Measurements from ENCODE around the gene RANGRF. TPM values are rescaled to one million over a fixed set of nuclear protein-coding genes. Genes with fewer than 3 reads are reported as not detected.

The RANGRF gene
- total and polyA plus RNA-seq, 2 donors (not counting 1 experiment from before 2014, with no cell fraction given): 48.8 to 83.2 TPM

- CTCF ChIA-PET: no interaction called here
- Histone ChIP-seq H3K4me2 (replicated peaks; ENCODE audit: low read depth, low read length, poor library complexity, severe bottlenecking) (no peak overlapping the region), H3K27me3 (replicated peaks in 1 of 4; ENCODE audit: control extremely low read depth in 1 of 4, control insufficient read depth in 3 of 4, insufficient read depth in 4 of 4, low read length in 3 of 4) (no peaks in the 10 kb centered on the region), H4K20me1 (ENCODE audit: control insufficient read depth, insufficient read depth, low read length, poor library complexity, severe bottlenecking) (no peaks in the 10 kb centered on the region), H2AFZ (ENCODE audit: insufficient read depth, low read depth, low read length, poor library complexity, severe bottlenecking) (no peak overlapping the region), H3K4me1 (ENCODE audit: control insufficient read depth in 2 of 2, insufficient read depth in 2 of 2, low read length in 2 of 2) (no peaks in the 10 kb centered on the region), H3K4me3 (ENCODE audit: control extremely low read depth in 1 of 5, extremely low read depth in 1 of 5, insufficient read depth in 1 of 5, low read depth in 2 of 5, low read length in 4 of 5) (no peak overlapping the region), H3K27ac (ENCODE audit: low read length in 2 of 2) (no peak overlapping the region), H3K36me3 (replicated peaks in 1 of 2; ENCODE audit: control extremely low read depth in 1 of 2, control insufficient read depth in 1 of 2, extremely low read depth in 1 of 2, insufficient read depth in 2 of 2, low read length in 1 of 2) (peaks cover 2 to 63% of the 10 kb centered on the region in 2 experiments), H3K9me3 (ENCODE audit: control extremely low read depth in 1 of 3, control insufficient read depth in 2 of 3, insufficient read depth in 1 of 3, low read length in 2 of 3) (no peaks in the 10 kb centered on the region), H3K79me2 (ENCODE audit: control insufficient read depth, insufficient read depth, low read length) (no peaks in the 10 kb centered on the region), H3K9ac (ENCODE audit: low read length) (no peak overlapping the region)
- no peaks in the 10 kb centered on the region for H3K4me1 Mint-ChIP-seq
- WGBS (ENCODE audit: insufficient coverage): 97% methylated on average over 16 of the region's 29 CpGs
- DNase-seq (no peak), ATAC-seq (ENCODE audit: low read depth) (no peak)
- H3K4me3 Mint-ChIP-seq: no peak overlapping the region
- TF ChIP-seq EZH2 (IDR thresholded peaks at IDR 0.05; ENCODE audit: borderline replicate concordance, insufficient read depth, low read depth, low read length, poor library complexity, severe bottlenecking) (no peak), CTCF (IDR thresholded peaks at IDR 0.05) (no peak)
- POLR2A ChIA-PET: no interaction called here
- H3K9me3 Mint-ChIP-seq (ENCODE audit: insufficient read depth): no peaks in the 10 kb centered on the region
- intact Hi-C loops (cut with micrococcal nuclease): no loop called here
- no peaks in the 10 kb centered on the region for H3K27me3 Mint-ChIP-seq
- H3K27ac Mint-ChIP-seq: no peak overlapping the region
Measured at GRCh38 chr17:8266648-8267479, 21.6 kb upstream of the RANGRF start.

- H3K4me3 ChIP-seq (ENCODE audit: control extremely low read depth in 1 of 5, extremely low read depth in 1 of 5, insufficient read depth in 1 of 5, low read depth in 2 of 5, low read length in 4 of 5): no peak overlapping the region
- TF ChIP-seq CTCF (IDR thresholded peaks at IDR 0.05) (no peak), EZH2 (IDR thresholded peaks at IDR 0.05; ENCODE audit: borderline replicate concordance, insufficient read depth, low read depth, low read length, poor library complexity, severe bottlenecking) (no peak)
- no peak overlapping the region for H3K27ac ChIP-seq (ENCODE audit: low read length in 2 of 2)
- H3K79me2 ChIP-seq (ENCODE audit: control insufficient read depth, insufficient read depth, low read length): no peaks in the 10 kb centered on the region
- H3K27me3 ChIP-seq (replicated peaks in 1 of 4; ENCODE audit: control extremely low read depth in 1 of 4, control insufficient read depth in 3 of 4, insufficient read depth in 4 of 4, low read length in 3 of 4): no peaks in the 10 kb centered on the region
- H3K4me2 ChIP-seq (replicated peaks; ENCODE audit: low read depth, low read length, poor library complexity, severe bottlenecking): no peak overlapping the region
- H2AFZ ChIP-seq (ENCODE audit: insufficient read depth, low read depth, low read length, poor library complexity, severe bottlenecking): no peak overlapping the region
- H3K4me1 ChIP-seq (ENCODE audit: control insufficient read depth in 2 of 2, insufficient read depth in 2 of 2, low read length in 2 of 2): no peaks in the 10 kb centered on the region
- DNase-seq (no peak), ATAC-seq (ENCODE audit: low read depth) (no peak)
- H4K20me1 ChIP-seq (ENCODE audit: control insufficient read depth, insufficient read depth, low read length, poor library complexity, severe bottlenecking): no peaks in the 10 kb centered on the region
- intact Hi-C loops (cut with micrococcal nuclease): no loop called here
- H3K36me3 ChIP-seq (replicated peaks in 1 of 2; ENCODE audit: control extremely low read depth in 1 of 2, control insufficient read depth in 1 of 2, extremely low read depth in 1 of 2, insufficient read depth in 2 of 2, low read length in 1 of 2): peaks cover 0 to 63% of the 10 kb centered on the region in 2 experiments
- ChIA-PET POLR2A (no interaction called here), CTCF (no interaction called here)
- H3K27me3 Mint-ChIP-seq: no peaks in the 10 kb centered on the region
- no peak overlapping the region for H3K4me3 Mint-ChIP-seq
- 97% methylated on average over 9 of the region's 13 CpGs for WGBS (ENCODE audit: insufficient coverage)
- no peaks in the 10 kb centered on the region for H3K4me1 Mint-ChIP-seq
- H3K9me3 ChIP-seq (ENCODE audit: control extremely low read depth in 1 of 3, control insufficient read depth in 2 of 3, insufficient read depth in 1 of 3, low read length in 2 of 3): no peaks in the 10 kb centered on the region
- no peak overlapping the region for H3K27ac Mint-ChIP-seq
- H3K9me3 Mint-ChIP-seq (ENCODE audit: insufficient read depth): no peaks in the 10 kb centered on the region
- H3K9ac ChIP-seq (ENCODE audit: low read length): no peak overlapping the region
Measured at GRCh38 chr17:8267480-8268147, 20.9 kb upstream of the RANGRF start.

Data from B cell (primary cell).